Jurkat, Clone E6-1 (cell line): ENCODE measurements around the gene FLNC.

Source experiments
- DNase-seq: peaks from one replicate; pipeline ENCODE4 v3.0.0-alpha.2; 2011; ENCODE audit warnings: low read depth, low spot score
- H3K4me3 ChIP-seq: 2 replicates; pipeline ENCODE4 v1.5.1; 2011; ENCODE audit warnings: mild to moderate bottlenecking, low read length, control low read depth, moderate library complexity

The FLNC gene

DNA sequence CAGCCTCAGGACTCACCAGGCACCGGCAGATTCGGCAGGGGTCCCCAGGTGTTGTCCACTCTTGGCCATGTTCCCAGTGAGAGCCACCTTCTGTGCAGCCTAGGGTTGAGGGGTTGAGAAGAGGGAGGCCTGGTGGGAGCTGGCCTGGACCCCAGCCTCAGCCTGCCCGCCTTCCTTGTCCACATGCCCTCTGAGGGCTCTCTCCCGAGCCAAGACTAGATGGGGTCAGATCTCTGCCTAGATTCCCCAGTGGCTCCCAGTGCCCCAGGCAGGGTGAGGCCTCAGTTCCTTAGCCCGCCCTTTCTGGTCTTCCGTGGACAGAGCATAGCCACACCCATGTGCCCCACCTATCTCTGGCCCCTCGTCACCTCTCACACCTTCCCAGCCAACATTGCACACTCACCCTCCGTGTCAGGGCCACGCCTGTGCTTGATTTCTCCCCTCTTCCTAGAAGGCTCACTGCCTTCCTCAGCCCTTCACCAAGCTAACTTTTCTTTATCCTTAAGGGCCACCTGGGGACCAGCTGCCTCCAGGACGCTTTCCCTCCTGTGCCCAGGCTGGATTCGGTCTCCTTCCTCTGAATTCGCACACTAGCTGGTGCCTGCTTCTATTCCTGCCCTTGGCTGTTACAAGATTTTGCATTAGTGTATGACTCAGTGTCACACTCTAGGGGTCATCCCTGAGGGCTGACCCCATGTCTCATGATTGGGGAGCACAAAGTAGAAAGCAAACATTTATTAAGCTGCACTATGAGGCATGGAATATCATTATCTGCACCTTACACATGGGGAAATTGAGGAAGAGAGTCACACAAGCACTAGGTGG is 72.8 kb downstream of the FLNC start:
- H3K4me3 ChIP-seq: no peak overlapping the region
- DNase-seq: no peak

DNA sequence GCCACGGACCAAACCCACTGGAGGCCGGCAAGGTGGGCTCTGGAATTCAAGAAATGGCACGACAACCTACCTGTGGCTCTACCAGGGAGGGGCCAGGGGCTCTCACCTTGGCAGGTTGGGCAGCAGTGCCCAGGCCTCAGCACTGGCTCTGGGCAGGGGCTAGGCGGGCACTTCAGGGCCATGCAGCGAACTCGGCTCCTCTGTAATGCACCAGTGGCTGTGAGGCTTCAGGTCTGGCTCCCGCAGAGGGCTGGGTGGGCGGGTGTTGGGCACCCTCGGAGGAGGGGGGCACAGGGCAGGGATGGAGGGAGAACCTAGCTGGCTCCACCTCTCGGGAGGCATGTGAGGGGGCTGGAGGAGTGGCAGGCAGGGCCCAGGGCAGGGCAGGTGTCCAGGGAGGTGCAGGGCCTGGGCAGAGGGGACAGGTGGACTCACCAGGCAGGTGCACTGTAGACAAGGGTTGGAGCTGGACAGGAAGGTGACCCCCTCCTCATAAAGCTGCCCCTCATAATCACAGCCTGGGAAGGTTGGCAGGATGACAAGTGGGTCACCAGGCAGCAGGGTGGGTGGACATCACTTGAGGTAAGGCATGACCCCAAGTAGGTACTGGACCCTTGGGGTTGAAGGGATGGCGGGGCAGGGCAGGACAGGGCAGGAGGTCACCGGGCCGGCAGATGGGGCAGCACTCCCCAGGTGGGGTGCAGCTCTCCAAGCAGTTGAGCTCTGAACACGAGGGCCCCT is 73.6 kb downstream of the FLNC start:
- DNase-seq: no peak
- no peak overlapping the region for H3K4me3 ChIP-seq

DNA sequence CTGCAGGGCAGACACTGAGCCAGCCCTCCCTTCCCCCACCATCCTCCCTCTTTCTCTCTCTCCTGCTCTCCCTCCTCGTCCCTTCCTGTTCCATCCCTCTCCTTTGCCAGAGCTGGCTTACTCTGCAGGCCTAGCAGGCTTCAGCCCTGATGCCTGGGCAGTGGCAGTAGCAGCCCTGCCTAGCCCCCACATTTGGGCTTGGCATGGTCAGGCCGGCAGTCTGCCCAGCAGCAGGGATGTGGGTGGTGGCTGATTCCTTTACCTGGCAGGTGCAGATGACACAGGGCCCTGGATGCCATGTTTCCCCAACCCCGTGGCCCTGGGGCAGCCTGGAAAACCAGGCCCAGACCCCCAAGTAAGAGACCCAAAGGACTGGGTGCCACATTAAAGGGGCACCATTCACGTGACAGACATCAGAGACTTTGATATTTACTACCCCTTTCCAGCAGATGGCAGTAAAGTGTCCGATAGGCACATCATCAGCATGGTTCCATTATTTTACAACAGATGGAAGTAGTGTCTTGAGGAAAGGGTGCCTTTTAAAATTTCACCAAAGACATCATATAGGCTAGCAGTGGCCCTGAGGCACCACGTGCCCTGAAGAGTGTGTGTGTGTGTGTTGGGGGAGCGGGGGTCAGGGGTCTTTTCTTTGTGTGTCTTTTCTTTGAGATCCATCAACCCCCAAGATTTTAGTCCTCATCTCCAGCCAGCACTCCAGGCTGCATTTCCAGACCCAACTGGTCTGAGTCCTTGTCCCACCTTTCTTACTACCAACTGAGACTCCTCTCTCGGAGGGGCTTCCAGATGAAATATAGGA is 74.4 kb downstream of the FLNC start:
- H3K4me3 ChIP-seq: 0 out of 2 replicates have a peak overlapping the region, but pooled peaks have one; percentile 11

GRCh38 chr7:128906001-128906765 is 76.0 kb downstream of the FLNC start:
- DNase-seq: no peak
- no peak overlapping the region for H3K4me3 ChIP-seq

More for the DNA sequence above, 74.4 kb downstream of the FLNC start:
- DNase-seq: peak; percentile 77

GRCh38 chr7:128906766-128907559 is 76.8 kb downstream of the FLNC start:
- no peak overlapping the region for H3K4me3 ChIP-seq
- DNase-seq: no peak
